Stimulated activated CD4-positive, alpha-beta T cell treated with anti-CD3 and anti-CD28 coated beads, TNF-alpha, amount 100 ng/mL, for 48 hours (primary cell): ENCODE measurements around the gene DENND5A.
A peak's percentile ranks its signal among the peaks of the same experiment; 100 is the strongest.

Experiments used
- DNase-seq, 3 donors: peaks; one replicate each; pipeline ENCODE4 v3.0.0-alpha.2; 2020; ENCODE audit warnings: low read depth in 3 of 3

DENND5A gene

DNA sequence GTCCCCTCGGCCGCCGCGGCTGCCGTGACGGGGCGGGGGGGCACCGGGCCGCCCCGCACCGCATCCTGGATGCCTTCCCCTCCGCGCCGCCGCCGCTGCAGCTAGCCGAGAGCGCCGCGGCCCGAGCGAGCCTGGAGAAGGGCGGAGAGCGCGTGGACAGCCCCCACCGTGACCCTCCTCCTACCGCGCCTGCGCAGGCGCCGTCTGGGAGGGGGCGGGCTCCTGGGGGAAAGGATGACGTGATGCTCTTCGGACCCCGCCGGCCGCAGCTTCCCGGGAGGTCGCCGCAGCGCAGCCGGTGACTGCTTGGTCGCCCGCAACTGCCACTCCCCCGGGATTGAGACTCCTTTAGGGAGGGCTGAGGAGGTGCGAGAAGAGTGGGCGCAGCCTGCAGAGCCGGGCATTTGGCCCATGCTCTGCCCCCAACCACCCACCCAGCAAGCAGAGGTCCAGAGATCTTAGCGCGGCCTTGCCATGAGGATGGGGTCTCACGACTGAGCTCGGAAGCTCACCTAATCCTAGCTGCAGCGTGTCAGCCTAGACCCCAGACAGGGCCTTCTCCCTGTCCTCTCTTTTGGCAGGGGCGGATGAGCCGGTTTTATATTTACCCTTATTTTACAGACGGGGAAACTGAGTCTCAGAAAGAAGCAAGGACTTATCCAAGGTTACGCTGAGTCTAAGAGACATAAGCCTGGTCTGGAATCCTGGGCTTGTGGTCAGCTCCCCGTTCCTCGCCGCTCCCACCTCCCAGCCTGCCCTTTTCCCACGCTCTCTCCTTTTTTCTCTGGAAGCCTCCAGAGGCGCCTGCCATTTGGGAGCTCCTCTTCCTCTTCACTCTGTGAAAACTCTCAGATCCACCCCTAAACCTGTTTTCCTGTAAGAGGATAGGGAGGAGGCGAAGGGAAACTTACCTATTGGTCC, at the start of gene DENND5A:
TSS of gene DENND5A (minus strand) at position 140 of the 921 bp plus-strand sequence. CDS start 281 bp downstream, outside the sequence.
- peak in 2 of 3 donors; percentile 30 to 45 for DNase-seq

DNA sequence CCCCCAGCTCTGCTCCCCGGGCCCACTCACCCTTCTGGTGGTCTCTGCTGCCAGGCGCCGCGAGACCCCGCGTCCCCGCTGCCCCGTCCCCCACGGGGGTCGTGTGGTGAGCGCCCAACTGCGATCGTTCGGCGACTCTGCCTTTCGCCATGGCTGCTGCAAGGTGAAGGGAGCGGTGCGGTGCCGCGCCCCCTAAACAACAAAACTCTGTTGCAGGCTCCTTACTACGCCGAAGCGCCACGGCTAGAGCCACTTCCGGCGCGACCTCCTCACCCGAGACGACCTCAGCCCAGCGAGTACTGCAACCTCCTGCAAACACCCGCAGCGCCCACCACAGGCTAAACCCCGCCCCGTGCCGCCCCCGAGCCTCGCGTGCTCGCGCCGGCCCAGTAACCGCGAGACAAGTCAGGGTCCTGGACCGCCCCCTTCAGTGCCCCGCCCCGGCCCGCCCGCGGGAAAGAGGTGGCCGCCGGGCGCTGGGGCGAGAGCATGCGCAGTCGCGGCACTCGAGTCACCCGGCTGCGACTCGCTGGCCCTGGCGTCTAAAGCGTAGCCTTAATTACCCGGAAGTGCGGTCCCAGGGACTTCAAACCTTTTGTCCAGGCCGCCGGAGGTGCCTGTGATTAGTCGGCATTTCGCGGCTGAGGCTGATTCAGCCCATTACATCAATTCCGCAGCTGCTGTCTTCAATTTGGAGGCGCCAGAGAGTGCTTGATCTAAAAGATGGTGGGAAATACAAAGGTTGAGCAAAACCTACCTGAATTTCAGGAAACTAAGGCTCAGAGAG, 49.3 kb upstream of the DENND5A start, which contains the start of gene TMEM41B:
TSS of gene TMEM41B (minus strand) at position 303 of the 787 bp plus-strand sequence. CDS start at position 151, 152 bp downstream.
- DNase-seq = peak; percentile 98 to 100 (median 98)

DNA sequence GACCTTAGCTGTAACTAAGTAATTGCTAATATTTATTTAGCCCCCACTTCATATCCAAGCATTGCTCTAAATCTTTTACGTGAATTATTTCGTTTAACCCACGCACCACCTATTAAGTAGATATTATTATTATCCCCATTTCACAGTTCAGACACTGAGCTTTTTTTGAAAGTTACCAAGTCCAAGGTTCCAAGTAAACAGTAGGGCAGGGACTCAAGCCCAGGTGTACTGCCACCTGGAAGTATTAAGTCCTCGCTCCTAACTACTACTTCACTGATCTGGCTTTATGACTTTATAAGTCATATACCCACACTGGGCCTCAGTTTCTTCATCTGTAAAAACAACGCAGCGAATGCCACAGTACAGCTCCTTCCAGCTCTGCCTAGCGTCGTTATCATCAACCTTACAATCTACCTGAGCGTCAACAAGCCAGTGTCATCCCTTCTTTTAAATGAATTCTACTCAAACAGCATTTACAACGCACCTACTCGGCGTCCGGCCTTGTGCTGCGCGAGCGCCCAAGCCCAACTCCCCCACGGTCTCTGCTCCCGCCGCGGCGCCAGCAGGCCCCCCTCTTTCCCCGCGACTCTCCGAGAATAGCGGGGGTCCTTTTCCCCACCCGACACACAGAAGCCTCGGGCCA, 48.6 kb upstream of the DENND5A start:
- peak in 1 of 3 donors; percentile 9 for DNase-seq

DNA sequence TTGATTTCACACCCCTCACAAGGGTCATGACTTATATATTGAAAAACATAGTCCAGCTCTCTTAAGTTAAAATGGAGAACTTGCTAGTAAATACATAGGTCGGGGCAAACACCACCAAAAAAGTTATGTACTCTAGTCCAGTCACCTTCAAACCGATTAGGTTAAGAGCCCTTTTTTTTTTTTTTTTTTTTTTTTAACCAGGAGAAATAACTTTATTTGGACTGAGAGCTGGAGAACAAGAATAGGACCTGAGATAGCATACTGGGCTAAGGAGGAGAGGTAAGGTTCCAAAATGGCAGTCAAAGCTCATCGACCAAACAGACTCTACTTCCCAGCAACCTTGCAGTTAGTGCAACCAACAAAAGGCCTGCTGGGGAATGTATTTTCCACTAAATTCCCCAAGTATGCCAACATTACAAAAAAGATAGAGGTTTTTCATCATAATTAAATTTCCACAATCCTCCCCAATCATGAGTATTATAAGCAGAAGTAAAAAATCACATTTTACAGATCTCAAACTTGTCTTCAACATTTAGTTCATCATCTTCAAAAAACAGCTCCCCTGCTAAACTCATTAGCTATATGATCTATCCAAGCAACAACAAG, 45.4 kb upstream of the DENND5A start:
- DNase-seq = no peak

DNA sequence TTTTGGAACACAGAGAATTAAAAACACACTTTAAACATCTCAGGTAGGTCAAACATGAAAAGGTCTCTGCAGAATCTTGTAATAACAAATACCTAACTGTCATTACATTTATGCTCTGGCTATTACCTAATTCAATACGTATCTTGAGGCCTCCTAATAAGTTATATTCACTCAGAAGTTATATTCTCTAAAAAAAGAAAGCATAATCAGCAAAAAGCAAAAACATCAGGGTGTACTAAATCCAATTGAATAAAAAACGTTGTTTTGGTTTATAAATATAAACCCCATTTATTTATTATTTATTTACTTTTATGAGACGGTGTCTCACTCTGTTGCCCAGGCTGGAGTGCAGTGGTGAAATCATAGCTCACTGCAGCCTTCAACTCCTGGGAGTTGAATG, 39.0 kb upstream of the DENND5A start:
- DNase-seq = no peak

DNA sequence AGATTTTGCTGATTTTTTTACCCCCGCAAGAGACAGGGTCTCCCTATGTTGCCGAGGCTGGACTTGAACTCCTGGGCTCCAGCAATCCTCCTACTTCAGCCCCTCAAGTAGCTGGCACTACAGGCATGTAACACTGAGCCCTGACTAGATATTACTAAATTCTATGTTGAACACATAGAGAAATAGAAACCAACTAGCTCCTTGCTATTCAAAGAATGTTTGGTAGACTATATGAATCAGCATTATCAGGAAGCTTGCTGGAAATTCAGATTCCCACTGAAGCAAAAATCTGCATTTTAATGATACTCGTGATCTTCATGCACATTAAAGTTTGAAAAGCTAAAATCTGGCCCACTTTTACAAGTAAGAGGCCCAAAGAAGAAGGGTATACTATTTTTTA, 37.3 kb upstream of the DENND5A start:
- no peak for DNase-seq

DNA sequence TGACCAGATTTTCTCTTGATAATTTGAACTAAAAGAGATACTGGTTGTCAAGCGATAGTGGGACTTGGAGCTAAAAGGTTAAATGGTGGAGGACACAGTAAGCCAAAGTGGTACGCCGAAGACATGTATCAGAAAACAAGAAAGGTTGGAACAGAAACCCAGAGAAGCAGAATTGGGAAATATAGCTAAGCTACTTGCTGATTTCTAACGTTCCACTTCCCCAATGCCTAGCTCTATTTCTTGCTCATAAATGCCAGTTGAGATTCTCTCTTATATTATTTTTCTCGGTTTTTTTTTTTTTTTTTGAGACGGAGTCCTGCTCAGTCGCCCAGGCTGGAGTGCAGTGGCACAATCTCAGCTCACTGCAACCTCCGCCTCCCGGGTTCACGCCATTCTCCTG, 36.6 kb upstream of the DENND5A start:
- DNase-seq = no peak

DNA sequence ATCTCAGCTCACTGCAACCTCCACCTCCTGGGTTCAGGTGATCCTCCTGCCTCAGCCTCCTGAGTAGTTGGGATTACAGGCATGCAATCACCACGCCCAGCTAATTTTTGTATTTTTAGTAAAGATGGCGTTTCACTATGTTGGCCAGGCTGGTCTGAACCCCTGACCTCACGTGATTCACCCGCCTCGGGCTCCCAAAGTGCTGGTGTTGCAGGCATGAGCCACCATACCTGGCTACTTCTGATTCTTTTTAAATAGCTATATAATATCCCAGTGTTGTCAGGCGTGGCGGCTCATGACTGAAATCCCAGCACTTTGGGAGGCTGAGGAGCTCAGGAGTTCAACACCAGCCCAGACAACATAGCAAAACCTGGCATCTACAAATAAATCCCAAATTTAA, 28.5 kb upstream of the DENND5A start:
- no peak for DNase-seq

DNA sequence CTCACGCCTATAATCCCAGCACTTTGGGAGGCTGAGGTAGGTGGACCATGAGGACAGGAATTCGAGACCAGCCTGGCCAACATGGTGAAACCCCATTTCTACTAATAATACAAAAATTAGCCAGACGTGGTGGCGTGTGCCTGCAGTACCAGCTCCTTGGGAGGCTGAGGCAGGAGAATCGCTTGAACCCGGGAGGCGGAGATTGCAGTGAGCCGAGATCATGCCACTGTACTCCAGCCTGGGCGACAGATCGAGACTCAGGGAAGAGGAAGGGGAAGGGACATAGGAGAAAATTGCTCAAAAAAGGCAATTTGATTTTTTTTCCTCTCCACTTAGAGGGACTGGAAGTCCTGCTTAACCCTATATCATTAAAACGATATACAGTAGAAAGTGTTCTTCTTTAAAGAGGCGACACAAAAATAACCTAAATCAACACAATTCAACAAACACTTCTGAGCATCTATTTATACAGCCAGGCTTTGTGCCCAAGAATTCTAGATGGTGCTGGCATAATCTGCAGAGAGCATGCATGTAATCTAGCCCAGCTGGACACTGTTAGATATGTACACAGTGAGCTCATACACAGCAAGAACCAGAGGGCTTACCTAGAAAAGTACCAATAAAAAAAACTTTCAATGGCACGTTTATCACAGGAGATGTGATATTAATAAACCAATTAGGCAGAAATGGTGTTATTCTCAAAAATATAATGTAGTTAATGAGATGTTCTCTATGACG, 20.9 kb upstream of the DENND5A start:
- DNase-seq = no peak

DNA sequence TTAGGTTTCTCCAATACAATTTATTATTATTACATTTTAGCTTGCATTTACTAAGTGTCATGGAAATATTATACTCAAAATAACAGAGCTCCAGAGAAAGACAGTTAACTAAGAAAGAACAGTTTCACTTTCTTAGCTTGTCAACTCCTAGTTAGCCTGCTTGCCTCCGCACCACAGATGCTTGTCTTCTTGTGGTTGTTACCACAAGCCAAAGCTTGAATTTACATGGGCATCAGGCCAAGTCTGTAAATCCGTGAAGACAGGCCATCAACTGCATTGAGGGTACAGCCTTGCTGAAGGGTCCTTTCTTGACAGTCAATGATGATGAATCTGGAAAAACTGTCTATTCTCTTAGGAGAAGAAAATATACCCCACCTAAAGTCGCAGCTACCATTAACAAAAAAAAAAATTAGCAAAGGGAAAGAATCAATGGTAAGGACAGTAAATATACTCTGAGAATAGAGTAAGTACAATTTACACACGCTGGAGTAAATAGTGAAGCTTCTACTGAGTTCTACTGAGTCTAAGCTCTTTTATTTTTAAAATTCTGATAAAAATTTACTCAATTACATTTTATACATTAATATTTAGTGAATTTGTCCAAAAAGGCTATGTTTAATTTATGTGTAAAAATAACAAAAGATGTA, 15.6 kb upstream of the DENND5A start:
- DNase-seq = peak in 2 of 3 donors; percentile 23 to 38

DNA sequence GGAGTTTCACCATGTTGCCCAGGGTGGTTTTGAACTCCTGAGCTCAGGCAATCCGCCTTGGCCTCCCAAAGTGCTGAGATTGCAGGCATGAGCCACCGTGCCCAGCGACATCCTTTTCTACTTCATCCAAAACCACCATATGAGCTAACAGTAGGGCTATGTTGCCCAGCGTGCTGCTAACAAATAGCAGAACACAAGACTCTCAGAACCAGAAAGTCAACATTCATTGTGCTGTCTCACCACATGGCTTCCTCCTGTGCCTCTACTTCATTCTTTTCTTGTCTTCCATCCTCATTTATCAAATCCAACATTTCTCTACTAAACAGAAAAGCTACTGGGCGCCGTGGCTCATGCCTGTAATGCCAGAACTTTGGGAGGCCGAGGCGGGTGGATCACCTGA, 12.0 kb upstream of the DENND5A start:
- DNase-seq = no peak

DNA sequence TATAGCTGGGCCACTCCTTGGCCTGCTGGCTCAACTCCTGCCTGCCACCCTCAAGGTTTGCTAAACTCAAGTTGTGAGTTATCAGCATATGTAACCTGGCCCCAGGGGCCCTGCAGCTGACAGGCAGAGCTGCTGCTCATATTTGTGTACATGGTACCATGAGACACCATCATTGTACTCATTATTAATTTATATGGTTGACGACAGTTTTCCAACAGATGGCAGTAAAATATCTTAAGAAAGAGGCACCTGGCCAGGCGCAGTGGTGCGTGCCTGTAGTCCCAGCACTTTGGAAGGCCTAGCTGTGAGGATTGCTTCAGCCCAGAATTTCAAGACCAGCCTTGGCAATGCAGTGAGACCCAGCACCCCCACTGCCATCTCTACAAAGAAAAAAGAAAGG, 11.4 kb upstream of the DENND5A start:
- no peak for DNase-seq

DNA sequence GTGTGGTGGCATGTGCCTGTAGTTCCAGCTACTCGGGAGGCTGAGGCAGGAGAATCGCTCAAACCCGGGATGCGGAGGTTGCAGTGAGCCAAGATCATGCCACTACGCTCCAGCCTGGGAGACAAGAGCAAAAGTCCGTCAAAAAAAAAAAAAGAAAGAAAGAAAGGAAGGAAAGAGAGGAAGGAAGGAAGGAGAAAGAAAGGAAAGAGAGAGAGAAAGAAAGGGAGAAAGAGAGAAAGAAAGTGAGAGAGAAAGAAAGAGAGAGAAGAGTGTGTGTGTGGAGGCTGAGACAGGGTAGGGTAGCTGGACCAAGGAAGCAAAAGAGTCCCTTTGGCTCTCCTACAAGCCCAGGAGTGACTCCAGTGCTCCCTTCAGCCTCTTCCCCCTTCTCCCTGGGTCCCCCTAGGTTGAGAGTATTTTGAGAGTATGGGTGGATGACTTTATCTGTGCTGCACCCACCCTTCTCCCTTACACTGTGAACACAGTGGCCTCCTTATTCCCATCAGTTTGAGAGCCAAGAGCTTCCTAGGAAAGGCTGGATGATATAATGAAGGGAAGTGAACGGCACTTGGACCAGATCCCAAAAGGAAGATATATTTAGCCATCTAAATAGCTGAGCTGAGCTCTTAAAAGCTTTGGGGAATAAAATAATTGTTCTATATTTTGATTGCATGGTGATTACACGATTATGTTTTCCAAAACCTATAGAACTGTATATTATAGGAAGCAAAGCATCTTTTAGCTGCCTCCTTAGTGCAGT, 9.5 kb upstream of the DENND5A start:
- no peak for DNase-seq

DNA sequence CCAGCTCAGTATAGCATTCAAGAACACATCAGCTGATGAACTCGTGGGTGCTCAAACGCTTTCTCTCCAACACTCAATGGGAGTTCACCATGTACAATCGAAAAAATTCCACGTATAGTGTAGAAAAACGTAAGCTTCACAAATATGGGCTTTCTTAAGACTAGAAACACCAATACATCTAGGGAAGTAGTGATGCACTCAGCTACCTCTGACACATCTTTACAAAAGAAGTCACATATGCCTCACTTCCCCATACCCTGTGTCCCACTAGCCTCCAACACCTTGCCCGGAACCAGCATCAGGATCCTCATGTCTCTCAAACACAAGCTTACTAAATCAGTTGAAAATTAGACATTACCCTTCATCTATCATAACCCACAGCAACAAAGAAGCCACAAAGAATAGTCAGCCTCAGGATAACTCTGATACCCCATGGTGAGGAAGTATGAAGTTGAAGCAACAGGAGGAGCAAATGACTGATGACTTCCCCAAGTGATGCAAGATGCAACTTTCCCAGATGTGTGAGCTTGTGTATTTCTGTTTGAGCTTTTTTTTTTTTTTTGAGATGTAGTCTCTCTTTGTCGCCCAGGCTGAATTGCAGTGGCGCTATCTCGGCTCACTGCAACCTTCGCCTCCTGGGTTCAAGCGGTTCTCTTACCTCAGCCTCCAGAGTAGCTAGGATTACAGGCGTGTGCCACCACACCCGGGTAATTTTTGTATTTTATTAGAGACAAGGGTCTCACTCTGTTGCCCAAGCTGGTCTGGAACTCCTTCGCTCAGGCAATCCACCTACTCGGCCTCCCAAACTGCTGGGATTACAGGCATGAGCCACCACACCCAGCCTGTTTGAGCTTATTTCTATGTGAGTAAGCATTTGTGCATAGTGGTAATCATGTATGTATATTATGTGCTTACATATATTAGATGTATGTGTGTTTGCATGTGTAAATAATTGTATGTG, 8.5 kb upstream of the DENND5A start:
- no peak for DNase-seq

DNA sequence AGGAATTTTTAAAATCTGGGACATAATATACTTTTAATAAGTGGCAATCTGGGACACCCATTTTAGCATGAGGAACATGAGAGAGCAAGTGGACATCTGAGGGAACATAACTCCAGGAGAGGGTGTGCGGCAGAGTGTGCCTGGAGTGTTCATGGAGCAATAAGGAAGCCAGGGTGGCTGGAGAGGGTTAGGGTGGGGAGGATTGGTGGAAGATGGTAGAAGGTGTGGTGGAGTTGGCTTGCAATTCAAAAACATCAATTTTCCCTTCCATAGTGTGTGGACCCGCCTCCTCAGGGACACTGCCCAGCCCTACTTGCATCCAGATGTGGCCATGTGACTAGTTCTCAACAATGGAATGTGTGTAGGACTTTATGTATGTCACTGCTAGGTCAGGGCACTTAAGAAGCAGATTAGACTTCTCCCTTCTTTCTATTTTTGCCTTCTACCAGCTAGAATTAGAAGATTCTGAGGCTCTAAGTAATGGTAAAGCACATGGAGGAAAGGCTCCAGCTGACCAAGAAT, 4.4 kb upstream of the DENND5A start:
- DNase-seq = no peak

DNA sequence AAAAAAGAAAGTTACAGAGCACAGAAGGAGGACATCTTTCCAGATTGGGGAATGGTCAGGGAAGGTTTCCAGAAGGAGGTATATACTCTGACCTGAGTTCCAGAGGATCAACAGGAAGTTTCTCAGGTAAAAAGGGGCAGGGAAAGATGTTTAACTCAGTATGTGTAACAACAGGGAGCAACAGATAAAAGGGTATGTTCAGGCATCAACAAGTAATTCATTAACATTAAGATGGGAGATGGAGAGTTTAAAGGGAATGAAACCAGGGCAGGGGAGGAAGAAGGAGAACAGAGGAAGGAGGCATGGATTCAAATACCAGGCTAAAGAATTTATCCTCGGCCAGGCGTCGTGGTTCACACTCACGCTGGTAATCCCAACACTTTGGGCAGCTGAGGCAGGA, 2.5 kb upstream of the DENND5A start:
- no peak for DNase-seq

DNA sequence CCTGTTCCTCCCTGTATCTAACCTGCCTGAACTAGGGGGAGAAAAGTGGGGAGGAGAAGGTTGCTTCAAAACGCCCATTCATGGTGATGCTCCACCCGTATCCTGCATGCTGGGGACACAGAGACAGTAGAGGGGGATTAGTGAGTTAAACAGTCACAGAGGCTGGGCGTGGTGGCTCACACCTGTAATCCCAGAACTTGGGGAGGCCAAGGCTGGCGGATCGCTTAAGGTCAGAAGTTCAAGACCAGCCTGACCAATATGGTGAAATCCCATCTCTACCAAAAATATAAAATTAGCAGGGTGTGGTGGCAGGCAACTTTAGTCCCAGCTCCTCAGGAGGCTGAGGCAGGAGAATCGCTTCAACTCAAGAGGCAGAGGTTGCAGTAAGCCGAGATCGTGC, 1.8 kb upstream of the DENND5A start:
- DNase-seq = no peak

DNA sequence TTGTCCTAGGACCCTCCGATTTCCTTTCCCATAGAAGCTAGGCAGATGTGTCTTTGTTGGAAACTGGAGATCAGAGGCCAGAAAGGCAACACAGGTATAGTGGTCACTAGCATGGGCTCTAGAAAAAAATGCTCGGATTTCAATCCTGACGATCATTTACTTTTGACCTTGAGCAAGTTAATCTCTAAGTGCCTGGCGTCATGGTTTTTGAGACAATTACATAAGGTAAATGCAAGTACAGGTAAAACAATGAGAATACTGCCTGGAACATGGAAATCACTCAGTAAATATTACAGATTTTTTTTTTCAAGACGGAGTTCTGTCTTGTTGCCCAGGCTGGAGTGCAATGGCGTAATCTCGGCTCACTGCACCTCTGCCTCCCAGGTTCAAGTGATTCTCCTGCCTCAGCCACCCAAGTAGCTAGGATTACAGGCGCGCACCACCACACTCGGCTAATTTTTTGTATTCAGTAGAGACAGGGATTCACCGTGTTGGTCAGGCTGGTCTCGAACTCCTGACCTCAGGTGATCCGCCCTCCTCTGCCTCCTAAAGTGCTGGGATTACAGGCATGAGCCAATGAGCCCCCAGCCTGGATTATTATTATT, 1.1 kb upstream of the DENND5A start:
- DNase-seq = no peak
